ENCODE results near the gene OSBPL2. TPM values are rescaled to one million over a fixed set of nuclear protein-coding genes. Genes with fewer than 3 reads are reported as not detected.

Gene OSBPL2
- total and polyA plus RNA-seq, 7 donors: 9.6 to 30.9 (median 22.8) TPM

GRCh38 chr20:62301111-62301668 is 62.9 kb downstream of the OSBPL2 start:
- TF ChIP-seq CTCF (IDR thresholded peaks at IDR 0.05): no peak
- peaks cover 0 to 46% of the 10 kb centered on the region in 2 donors for H3K36me3 ChIP-seq (ENCODE audit: insufficient read depth in 1 of 2, low read depth in 1 of 2)
- H3K27ac ChIP-seq: peak overlapping the region; percentile 99
- no peak for ATAC-seq
- no peaks in the 10 kb centered on the region for H3K27me3 ChIP-seq (ENCODE audit: insufficient read depth in 3 of 3, low read length in 2 of 3)
- H3K9me3 ChIP-seq: no peaks in the 10 kb centered on the region
- WGBS, 3 donors: 80 to 85% (median 85%) methylated on average over 11 of the region's 11 CpGs
- no peak overlapping the region for H3K4me3 ChIP-seq
- no peak for DNase-seq
- intact Hi-C loops (cut with DNase I): loop anchor here (1.0 to 10.0 kb wide), 4 partner anchors 51 to 194 kb away; no protein-coding TSS in a partner anchor
- peaks cover 25% of the 10 kb centered on the region for H3K4me1 ChIP-seq

GRCh38 chr20:62301773-62302340 is 63.5 kb downstream of the OSBPL2 start:
- 3% methylated on average over 21 to 24 of the region's 24 CpGs for WGBS, 3 donors
- H3K27ac ChIP-seq: peak overlapping the region; percentile 99
- intact Hi-C loops (cut with DNase I): loop anchor here (1.0 to 10.0 kb wide), 5 partner anchors 50 to 193 kb away; no protein-coding TSS in a partner anchor

GRCh38 chr20:62302341-62303061 is 64.2 kb downstream of the OSBPL2 start, which contains the start of gene ADRM1:
Gene ADRM1, plus strand, starts transcription at chr20:62302997. Its CDS starts 572 bp downstream, at chr20:62303569.
- Histone ChIP-seq H3K9me3 (no peaks in the 10 kb centered on the region), H3K27me3 (ENCODE audit: insufficient read depth in 3 of 3, low read length in 2 of 3) (no peaks in the 10 kb centered on the region), H3K36me3 (ENCODE audit: insufficient read depth in 1 of 2, low read depth in 1 of 2) (peaks cover 3 to 48% of the 10 kb centered on the region in 2 donors), H3K27ac (peak within 1 kb of the TSS; percentile 99), H3K4me3 (peak within 1 kb of the TSS; percentile 84), H3K4me1 (peaks cover 28% of the 10 kb centered on the region)
- ATAC-seq: peak; percentile 84 to 87 (median 85)
- peak; percentile 97 to 98 for DNase-seq
- 0 to 1% (median 1%) methylated on average over 59 to 81 of the region's 81 CpGs for WGBS, 3 donors
- TF ChIP-seq CTCF (IDR thresholded peaks at IDR 0.05): peak; percentile 95
- intact Hi-C loops (cut with DNase I): loop anchor here in 1 of 2 donors (1.0 to 10.0 kb wide), 3 partner anchors 50 to 192 kb away; no protein-coding TSS in a partner anchor

More at GRCh38 chr20:62301773-62302340, 63.5 kb downstream of the OSBPL2 start:
- peak; percentile 91 for TF ChIP-seq CTCF (IDR thresholded peaks at IDR 0.05)
- peaks cover 25% of the 10 kb centered on the region for H3K4me1 ChIP-seq
- no peaks in the 10 kb centered on the region for H3K9me3 ChIP-seq
- peaks cover 2 to 46% of the 10 kb centered on the region in 2 donors for H3K36me3 ChIP-seq (ENCODE audit: insufficient read depth in 1 of 2, low read depth in 1 of 2)
- ATAC-seq: peak; percentile 65 to 82 (median 70)
- peak; percentile 96 to 98 for DNase-seq
- H3K4me3 ChIP-seq: peak overlapping the region; percentile 84
- H3K27me3 ChIP-seq (ENCODE audit: insufficient read depth in 3 of 3, low read length in 2 of 3): no peaks in the 10 kb centered on the region

DNA sequence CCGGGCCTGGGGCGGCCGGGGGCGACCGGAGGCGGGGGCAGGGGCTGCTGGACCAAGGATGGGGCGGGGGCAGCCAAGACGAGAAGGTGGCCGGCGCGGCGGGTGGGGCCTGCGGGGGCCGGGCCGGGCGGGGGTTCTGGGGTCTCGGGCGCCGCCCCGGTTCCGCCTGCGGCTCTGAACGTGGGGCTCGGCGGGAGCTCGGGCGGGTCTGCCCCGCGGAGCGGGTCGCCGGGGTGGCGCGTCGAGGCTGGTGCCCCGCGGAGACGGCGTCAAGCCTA is 64.7 kb downstream of the OSBPL2 start:
- H3K4me1 ChIP-seq: peaks cover 33% of the 10 kb centered on the region
- ATAC-seq (no peak), DNase-seq (no peak)
- TF ChIP-seq CTCF (IDR thresholded peaks at IDR 0.05): no peak
- 0% methylated on average over 9 to 39 of the region's 39 CpGs for WGBS, 3 donors
- peak overlapping the region; percentile 99 for H3K27ac ChIP-seq
- intact Hi-C loops (cut with DNase I): loop anchor here in 1 of 2 donors (5.0 to 10.0 kb wide), 2 partner anchors 49 to 192 kb away; no protein-coding TSS in a partner anchor
- H3K9me3 ChIP-seq: no peaks in the 10 kb centered on the region
- H3K27me3 ChIP-seq (ENCODE audit: insufficient read depth in 3 of 3, low read length in 2 of 3): no peaks in the 10 kb centered on the region
- H3K36me3 ChIP-seq (ENCODE audit: insufficient read depth in 1 of 2, low read depth in 1 of 2): peaks cover 3 to 53% of the 10 kb centered on the region in 2 donors
- peak overlapping the region; percentile 84 for H3K4me3 ChIP-seq

Data from psoas muscle (tissue), 8 donors.